IMR-90 (cell line): Measurements from ENCODE around the gene SAT2. TPM values are rescaled to one million over a fixed set of nuclear protein-coding genes. Genes with fewer than 3 reads are reported as not detected.

ENCODE experiments used
- ATAC-seq: fragments of 200-7000 bp; cut with Tn5 transposase; 2 replicates; pipeline ENCODE4 v1.9.1; 2020; ENCODE audit warnings: low read depth, mild to moderate bottlenecking, moderate library complexity
- BruUV-seq: library from RNA; stranded (reverse); fragments of 400-500 nt; replicated peaks from 2 replicates; lab custom pipeline; 2021; lab: Mats Ljungman, UMichigan
- CTCF ChIA-PET: fragments of 300-600 bp; formaldehyde crosslinking; extraction: SDS; loops from one replicate; lab custom pipeline; 2021; ENCODE audit warnings: antibody characterized with exemption; lab: Yijun Ruan, JAX
- POLR2A ChIA-PET: fragments of 300-600 bp; sonication (Branson Sonifier 250); formaldehyde crosslinking; loops from one replicate; lab custom pipeline; 2022; ENCODE audit warnings: antibody characterized with exemption; ENCODE audit not compliant: unreplicated experiment; lab: Charles Lee
- DNase-seq: peaks from one replicate; pipeline ENCODE4 v3.0.0; 2013
- H2AFZ ChIP-seq: replicated peaks from 2 replicates; pipeline ENCODE3; 2013; ENCODE audit warnings: low read length, mild to moderate bottlenecking; ENCODE audit not compliant: poor library complexity
- H2AK5ac ChIP-seq: 2 replicates; pipeline ENCODE4 v1.6.1; 2013; ENCODE audit warnings: low read depth, low read length, inconsistent platforms
- H2AK9ac ChIP-seq: replicated peaks from 2 replicates; pipeline ENCODE3; 2013; ENCODE audit warnings: mild to moderate bottlenecking, low read depth, low read length, moderate library complexity; ENCODE audit not compliant: poor library complexity
- H2BK120ac ChIP-seq: 2 replicates; pipeline ENCODE4 v1.6.1; 2013; ENCODE audit warnings: low read depth, low read length, inconsistent platforms
- H2BK15ac ChIP-seq: 3 replicates; pipeline ENCODE4 v1.6.1; 2013; ENCODE audit warnings: low read depth, low read length, inconsistent platforms
- H2BK20ac ChIP-seq: 2 replicates; pipeline ENCODE4 v1.6.1; 2013; ENCODE audit warnings: low read depth, mild to moderate bottlenecking, inconsistent platforms, low read length, moderate library complexity
- H2BK5ac ChIP-seq: 2 replicates; pipeline ENCODE4 v1.6.1; 2013; ENCODE audit warnings: mild to moderate bottlenecking, low read depth, low read length, inconsistent platforms; ENCODE audit not compliant: poor library complexity, severe bottlenecking
- H3K14ac ChIP-seq: replicated peaks from 2 replicates; pipeline ENCODE4 v1.6.1; 2013; ENCODE audit warnings: low read depth, low read length, inconsistent platforms
- H3K18ac ChIP-seq: 2 replicates; pipeline ENCODE4 v1.6.1; 2013; ENCODE audit warnings: low read depth, low read length, control low read depth
- H3K23ac ChIP-seq: 2 replicates; pipeline ENCODE4 v1.6.1; 2013; ENCODE audit warnings: low read depth, low read length, inconsistent platforms
- H3K27ac ChIP-seq: 2 replicates; pipeline ENCODE4 v1.5.1; 2013; ENCODE audit warnings: mild to moderate bottlenecking, control low read depth, low read length; ENCODE audit not compliant: insufficient read depth
- H3K27me3 ChIP-seq: 2 replicates; pipeline ENCODE4 v1.6.1; 2013; ENCODE audit warnings: low read length; ENCODE audit not compliant: control insufficient read depth, insufficient read depth
- H3K36me3 ChIP-seq: 2 replicates; pipeline ENCODE4 v1.6.1; 2013; ENCODE audit warnings: low read length, mixed read lengths; ENCODE audit not compliant: control insufficient read depth, insufficient read depth
- H3K4ac ChIP-seq: 2 replicates; pipeline ENCODE4 v1.6.1; 2013; ENCODE audit warnings: low read depth, low read length, inconsistent platforms
- H3K4me1 ChIP-seq: 2 replicates; pipeline ENCODE4 v1.6.1; 2013; ENCODE audit warnings: low read length, mixed read lengths; ENCODE audit not compliant: control insufficient read depth, insufficient read depth
- H3K4me2 ChIP-seq: 2 replicates; pipeline ENCODE4 v1.6.1; 2013; ENCODE audit warnings: low read depth, mild to moderate bottlenecking, control low read depth, low read length, moderate library complexity
- H3K4me3 ChIP-seq: 2 replicates; pipeline ENCODE4 v1.5.1; 2013; ENCODE audit warnings: low read depth, mild to moderate bottlenecking, control low read depth, low read length, moderate library complexity; ENCODE audit not compliant: insufficient read depth
- H3K56ac ChIP-seq: 2 replicates; pipeline ENCODE4 v1.6.1; 2013; ENCODE audit warnings: low read length, inconsistent platforms; ENCODE audit not compliant: insufficient read depth; ENCODE audit errors: extremely low read depth
- H3K79me1 ChIP-seq, 2 experiments: 2 replicates each; pipeline ENCODE4 v1.6.1; 2013; ENCODE audit warnings: low read length in 2 of 2, inconsistent platforms in 1 of 2, low read depth in 1 of 2
- H3K9ac ChIP-seq: 2 replicates; pipeline ENCODE4 v1.6.1; 2013; ENCODE audit warnings: low read depth, low read length, control low read depth
- H3K9me1 ChIP-seq: 2 replicates; pipeline ENCODE4 v1.6.1; 2013; ENCODE audit warnings: low read length, inconsistent platforms; ENCODE audit not compliant: insufficient read depth
- H3K9me3 ChIP-seq: 2 replicates; pipeline ENCODE4 v1.6.1; 2013; ENCODE audit warnings: low read length; ENCODE audit not compliant: control insufficient read depth, insufficient read depth
- H4K20me1 ChIP-seq: 2 replicates; pipeline ENCODE4 v1.6.1; 2013; ENCODE audit warnings: low read length, inconsistent platforms; ENCODE audit not compliant: insufficient read depth
- H4K5ac ChIP-seq: 2 replicates; pipeline ENCODE4 v1.6.1; 2013; ENCODE audit warnings: mild to moderate bottlenecking, low read depth, low read length, control low read depth
- H4K8ac ChIP-seq, 2 experiments: 2 replicates each; pipeline ENCODE4 v1.6.1; 2013; ENCODE audit warnings: low read depth in 2 of 2, low read length in 2 of 2, control low read depth in 1 of 2, inconsistent platforms in 1 of 2
- H4K91ac ChIP-seq: 2 replicates; pipeline ENCODE4 v1.6.1; 2013; ENCODE audit warnings: low read depth, low read length, inconsistent platforms; ENCODE audit not compliant: insufficient read depth
- BHLHE40 ChIP-seq: fragments of 150-350 bp; IDR thresholded peaks from 2 replicates; pipeline ENCODE4 v1.6.1; 2016; ENCODE audit warnings: mild to moderate bottlenecking, low read depth, low read length
- CEBPB ChIP-seq: IDR thresholded peaks from 2 replicates; pipeline ENCODE4 v1.6.1; 2012; ENCODE audit warnings: low read depth, low read length, improper control_type of control experiment
- FOS ChIP-seq: fragments of 150-350 bp; IDR thresholded peaks from 2 replicates; pipeline ENCODE4 v1.6.1; 2016; ENCODE audit warnings: low read depth, low read length
- MAFK ChIP-seq: IDR thresholded peaks from 2 replicates; pipeline ENCODE4 v1.6.1; 2012; ENCODE audit warnings: low read depth, low read length, improper control_type of control experiment
- MAZ ChIP-seq: IDR thresholded peaks from 2 replicates; pipeline ENCODE4 v1.6.1; 2012; ENCODE audit warnings: low read depth, mild to moderate bottlenecking, low read length, improper control_type of control experiment, moderate library complexity, borderline replicate concordance
- MXI1 ChIP-seq: IDR thresholded peaks from 2 replicates; pipeline ENCODE4 v1.6.1; 2012; ENCODE audit warnings: low read depth, mild to moderate bottlenecking, low read length, moderate library complexity, borderline replicate concordance
- NFE2L2 ChIP-seq: fragments of 150-350 bp; IDR thresholded peaks from 2 replicates; pipeline ENCODE4 v1.6.1; 2016; ENCODE audit warnings: low read depth, mild to moderate bottlenecking, low read length
- POLR2A ChIP-seq: IDR thresholded peaks from 2 replicates; pipeline ENCODE4 v1.6.1; 2012; ENCODE audit warnings: mild to moderate bottlenecking, low read depth, low read length
- RAD21 ChIP-seq: IDR thresholded peaks from 2 replicates; pipeline ENCODE4 v1.6.1; 2012; ENCODE audit warnings: low read length, improper control_type of control experiment
- RFX5 ChIP-seq: IDR thresholded peaks from 2 replicates; pipeline ENCODE4 v1.8.0; 2012; ENCODE audit warnings: low read depth, mild to moderate bottlenecking, low read length, moderate library complexity
- SMC3 ChIP-seq: fragments of 150-350 bp; IDR thresholded peaks from 2 replicates; pipeline ENCODE4 v1.6.1; 2016; ENCODE audit warnings: low read depth, mild to moderate bottlenecking, antibody characterized with exemption, low read length, moderate library complexity
- WGBS, 2 experiments: methylation state at CpG; one replicate each; pipeline versions ENCODE4 v1.1.5 to v1.1.7; 2013; ENCODE audit warnings: missing lambda C conversion rate in 2 of 2; ENCODE audit not compliant: insufficient read length in 1 of 2; ENCODE audit errors: extremely low coverage in 2 of 2; 5-methylcytosine and 5-hydroxymethylcytosine counted together
- dilution Hi-C: fragments of 300-500 bp; cut with HindIII; formaldehyde crosslinking; loops from one replicate; pipeline ENCODE4 v1.14.3; 2018; ENCODE audit warnings: low sequenced_read_pairs; ENCODE audit not compliant: unreplicated experiment
- in situ Hi-C: fragments of 300-500 bp; cut with MboI; formaldehyde crosslinking; loops from 3 replicates; pipeline ENCODE4 v1.14.3; 2019; ENCODE audit warnings: low sequenced_read_pairs, inconsistent platforms, mixed read lengths
- intact Hi-C: fragments of 100-400 bp; cut with micrococcal nuclease; formaldehyde crosslinking; loops from 2 replicates; pipeline ENCODE4 v1.10.0; 2022
- polyA plus RNA-seq, 3 experiments: library from polyadenylated mRNA; depleted of rRNA; stranded (reverse); fragments of >200 nt; gene quantifications; 2 replicates each; pipeline ENCODE4 v1.2.3, GENCODE V29; 2012; ENCODE audit warnings: low replicate concordance in 1 of 3
- total RNA-seq: library from RNA; depleted of rRNA; stranded (reverse); fragments of >200 nt; gene quantifications from 2 replicates; pipeline ENCODE4 v1.2.3, GENCODE V29; 2012
- TF ChIP-seq, protein P1 (sequence below): fragments of 150-350 bp; IDR thresholded peaks from 2 replicates; pipeline ENCODE4 v1.6.1; 2016; ENCODE audit warnings: low read depth, mild to moderate bottlenecking, low read length, moderate library complexity, borderline replicate concordance
- TF ChIP-seq, protein P2 (sequence below): fragments of 150-350 bp; IDR thresholded peaks from 2 replicates; pipeline ENCODE4 v1.6.1; 2017; ENCODE audit warnings: mild to moderate bottlenecking, antibody characterized with exemption, low read length, low read depth
- TF ChIP-seq, protein P3 (sequence below): conservative IDR thresholded peaks from 2 replicates; pipeline ENCODE4 v1.5.1; 2012; ENCODE audit warnings: mild to moderate bottlenecking, low read depth, low read length, improper control_type of control experiment

The SAT2 gene
- total and polyA plus RNA-seq, 2 of the 4 experiments (the other 2 are of a cell fraction): 20.4 to 45.9 TPM

DNA sequence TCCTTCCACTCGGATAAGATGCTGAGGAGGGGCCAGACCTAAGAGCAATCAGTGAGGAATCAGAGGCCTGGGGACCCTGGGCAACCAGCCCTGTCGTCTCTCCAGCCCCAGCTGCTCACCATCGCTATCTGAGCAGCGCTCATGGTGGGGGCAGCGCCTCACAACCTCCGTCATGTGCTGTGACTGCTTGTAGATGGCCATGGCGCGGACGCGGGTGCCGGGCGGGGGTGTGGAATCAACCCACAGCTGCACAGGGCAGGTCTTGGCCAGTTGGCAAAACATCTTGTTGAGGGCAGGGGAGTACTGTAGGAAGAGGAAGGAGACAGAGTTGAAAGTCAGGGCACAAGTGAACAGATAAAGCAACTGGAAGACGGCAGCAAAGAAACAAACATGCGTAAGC is 47.3 kb upstream of the SAT2 start:
- Histone ChIP-seq H3K9me3 (peaks cover 9% of the 10 kb centered on the region), H2BK5ac (no peak overlapping the region), H2AFZ (no peak overlapping the region), H3K4ac (no peak overlapping the region), H4K5ac (no peak overlapping the region), H3K4me3 (no peak overlapping the region), H2AK5ac (no peak overlapping the region), H3K27me3 (no peaks in the 10 kb centered on the region), H2BK20ac (no peak overlapping the region), H3K14ac (no peak overlapping the region), H2BK120ac (no peak overlapping the region), H4K20me1 (peaks cover 3% of the 10 kb centered on the region; the same call in 1 of the 2 replicates), H2AK9ac (no peak overlapping the region), H4K8ac (no peak overlapping the region), H3K36me3 (peaks cover 42% of the 10 kb centered on the region), H3K23ac (no peak overlapping the region), H3K9ac (no peak overlapping the region), H3K56ac (no peak overlapping the region), H3K27ac (no peak overlapping the region), H3K9me1 (no peaks in the 10 kb centered on the region; the same call in 1 of the 2 replicates), H4K91ac (no peak overlapping the region), H3K18ac (no peak overlapping the region), H3K4me1 (no peaks in the 10 kb centered on the region), H2BK15ac (no peak overlapping the region), H3K79me1 (peaks cover 7 to 24% of the 10 kb centered on the region in 2 experiments; a peak in 3 of 4 replicates), H3K4me2 (no peak overlapping the region)
- no peak for ATAC-seq
- intact Hi-C loops: no loop called here
- CTCF ChIA-PET: no interaction called here
- in situ Hi-C loops: no loop called here
- BruUV-seq: no TSS peak
- POLR2A ChIA-PET: no interaction called here
- TF ChIP-seq RFX5: no peak
- no peak for TF ChIP-seq MXI1
- TF ChIP-seq MAZ: no peak
- no peak for TF ChIP-seq FOS
- TF ChIP-seq SMC3: no peak
- no peak for TF ChIP-seq CEBPB
- TF ChIP-seq, protein P1, sequence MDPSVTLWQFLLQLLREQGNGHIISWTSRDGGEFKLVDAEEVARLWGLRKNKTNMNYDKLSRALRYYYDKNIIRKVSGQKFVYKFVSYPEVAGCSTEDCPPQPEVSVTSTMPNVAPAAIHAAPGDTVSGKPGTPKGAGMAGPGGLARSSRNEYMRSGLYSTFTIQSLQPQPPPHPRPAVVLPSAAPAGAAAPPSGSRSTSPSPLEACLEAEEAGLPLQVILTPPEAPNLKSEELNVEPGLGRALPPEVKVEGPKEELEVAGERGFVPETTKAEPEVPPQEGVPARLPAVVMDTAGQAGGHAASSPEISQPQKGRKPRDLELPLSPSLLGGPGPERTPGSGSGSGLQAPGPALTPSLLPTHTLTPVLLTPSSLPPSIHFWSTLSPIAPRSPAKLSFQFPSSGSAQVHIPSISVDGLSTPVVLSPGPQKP: no peak
- no peak for TF ChIP-seq RAD21
- TF ChIP-seq, protein P2, sequence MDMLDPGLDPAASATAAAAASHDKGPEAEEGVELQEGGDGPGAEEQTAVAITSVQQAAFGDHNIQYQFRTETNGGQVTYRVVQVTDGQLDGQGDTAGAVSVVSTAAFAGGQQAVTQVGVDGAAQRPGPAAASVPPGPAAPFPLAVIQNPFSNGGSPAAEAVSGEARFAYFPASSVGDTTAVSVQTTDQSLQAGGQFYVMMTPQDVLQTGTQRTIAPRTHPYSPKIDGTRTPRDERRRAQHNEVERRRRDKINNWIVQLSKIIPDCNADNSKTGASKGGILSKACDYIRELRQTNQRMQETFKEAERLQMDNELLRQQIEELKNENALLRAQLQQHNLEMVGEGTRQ: no peak
- TF ChIP-seq NFE2L2: no peak
- no peak for TF ChIP-seq MAFK
- TF ChIP-seq, protein P3, sequence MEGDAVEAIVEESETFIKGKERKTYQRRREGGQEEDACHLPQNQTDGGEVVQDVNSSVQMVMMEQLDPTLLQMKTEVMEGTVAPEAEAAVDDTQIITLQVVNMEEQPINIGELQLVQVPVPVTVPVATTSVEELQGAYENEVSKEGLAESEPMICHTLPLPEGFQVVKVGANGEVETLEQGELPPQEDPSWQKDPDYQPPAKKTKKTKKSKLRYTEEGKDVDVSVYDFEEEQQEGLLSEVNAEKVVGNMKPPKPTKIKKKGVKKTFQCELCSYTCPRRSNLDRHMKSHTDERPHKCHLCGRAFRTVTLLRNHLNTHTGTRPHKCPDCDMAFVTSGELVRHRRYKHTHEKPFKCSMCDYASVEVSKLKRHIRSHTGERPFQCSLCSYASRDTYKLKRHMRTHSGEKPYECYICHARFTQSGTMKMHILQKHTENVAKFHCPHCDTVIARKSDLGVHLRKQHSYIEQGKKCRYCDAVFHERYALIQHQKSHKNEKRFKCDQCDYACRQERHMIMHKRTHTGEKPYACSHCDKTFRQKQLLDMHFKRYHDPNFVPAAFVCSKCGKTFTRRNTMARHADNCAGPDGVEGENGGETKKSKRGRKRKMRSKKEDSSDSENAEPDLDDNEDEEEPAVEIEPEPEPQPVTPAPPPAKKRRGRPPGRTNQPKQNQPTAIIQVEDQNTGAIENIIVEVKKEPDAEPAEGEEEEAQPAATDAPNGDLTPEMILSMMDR: no peak
- no peak for TF ChIP-seq POLR2A
- TF ChIP-seq BHLHE40: no peak
- 99% methylated on average over 11 of the region's 14 CpGs; no CpG with 5 or more reads in 1 of the 2 experiments for WGBS, 2 experiments
- DNase-seq: no peak
- dilution Hi-C loops: no loop called here
